A673 (cell line): ENCODE measurements around the gene SPEF2.

ENCODE experiments used
- EZH2 ChIP-seq: fragments of 200-600 bp; sonication (generic); IDR thresholded peaks from 2 replicates; pipeline ENCODE4 v1.6.1; 2017; ENCODE audit warnings: borderline replicate concordance, low read depth, mild to moderate bottlenecking, mixed read lengths, antibody characterized with exemption, low read length; ENCODE audit not compliant: poor library complexity, severe bottlenecking
- TF ChIP-seq, protein P1 (sequence below): fragments of 300-800, 200-600 bp; sonication (generic); conservative IDR thresholded peaks from 2 replicates; pipeline ENCODE4 v1.5.1; 2017; ENCODE audit warnings: low read depth, mild to moderate bottlenecking, antibody characterized with exemption, low read length, moderate library complexity, mixed read lengths

DNA sequence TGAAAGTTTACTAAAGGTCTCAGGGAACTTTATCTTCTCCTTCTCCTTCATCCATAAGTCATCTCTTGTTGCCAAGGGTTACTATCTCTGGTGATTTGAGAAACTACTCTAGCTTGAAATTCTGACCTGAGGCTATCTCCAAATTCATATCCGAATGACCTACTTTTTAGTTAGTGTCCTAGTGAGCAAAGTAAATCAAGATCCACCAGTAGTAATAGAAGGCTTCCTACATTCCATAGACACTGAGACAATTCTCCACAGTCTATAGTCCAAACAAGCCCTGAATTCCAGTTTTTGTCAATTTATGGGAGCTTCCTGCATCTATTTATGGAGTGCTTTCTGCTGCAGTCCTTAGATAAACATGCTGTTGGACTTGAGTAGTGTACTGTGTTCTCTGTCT, 244.1 kb downstream of the SPEF2 start:
- TF ChIP-seq, protein P1, sequence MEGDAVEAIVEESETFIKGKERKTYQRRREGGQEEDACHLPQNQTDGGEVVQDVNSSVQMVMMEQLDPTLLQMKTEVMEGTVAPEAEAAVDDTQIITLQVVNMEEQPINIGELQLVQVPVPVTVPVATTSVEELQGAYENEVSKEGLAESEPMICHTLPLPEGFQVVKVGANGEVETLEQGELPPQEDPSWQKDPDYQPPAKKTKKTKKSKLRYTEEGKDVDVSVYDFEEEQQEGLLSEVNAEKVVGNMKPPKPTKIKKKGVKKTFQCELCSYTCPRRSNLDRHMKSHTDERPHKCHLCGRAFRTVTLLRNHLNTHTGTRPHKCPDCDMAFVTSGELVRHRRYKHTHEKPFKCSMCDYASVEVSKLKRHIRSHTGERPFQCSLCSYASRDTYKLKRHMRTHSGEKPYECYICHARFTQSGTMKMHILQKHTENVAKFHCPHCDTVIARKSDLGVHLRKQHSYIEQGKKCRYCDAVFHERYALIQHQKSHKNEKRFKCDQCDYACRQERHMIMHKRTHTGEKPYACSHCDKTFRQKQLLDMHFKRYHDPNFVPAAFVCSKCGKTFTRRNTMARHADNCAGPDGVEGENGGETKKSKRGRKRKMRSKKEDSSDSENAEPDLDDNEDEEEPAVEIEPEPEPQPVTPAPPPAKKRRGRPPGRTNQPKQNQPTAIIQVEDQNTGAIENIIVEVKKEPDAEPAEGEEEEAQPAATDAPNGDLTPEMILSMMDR = no peak
- no peak for TF ChIP-seq EZH2
